GM18951 (cell line): ENCODE data around the gene SGK1.

Source experiments
- POLR2A ChIP-seq: IDR thresholded peaks from 4 replicates; pipeline ENCODE4 v1.6.1; 2011; ENCODE audit warnings: mild to moderate bottlenecking; ENCODE audit not compliant: insufficient read length, insufficient read depth; ENCODE audit errors: extremely low read depth
- in situ Hi-C: fragments of 300-500 bp; cut with MboI; formaldehyde crosslinking; loops from one replicate; pipeline ENCODE4 v1.12.0; 2022; ENCODE audit warnings: low sequenced_read_pairs, mixed read lengths, inconsistent platforms; ENCODE audit not compliant: unreplicated experiment

Gene SGK1

GRCh38 chr6:134186355-134186754 lies 131.6 kb downstream of the SGK1 start:
- in situ Hi-C loops: loop anchor here (10.0 kb wide), 1 partner anchor 48 kb away; no protein-coding TSS in a partner anchor
- no peak for TF ChIP-seq POLR2A

GRCh38 chr6:134185277-134185676 lies 132.6 kb downstream of the SGK1 start:
- in situ Hi-C loops: loop anchor here (10.0 kb wide), 1 partner anchor 50 kb away; no protein-coding TSS in a partner anchor
- TF ChIP-seq POLR2A: no peak

- TF ChIP-seq POLR2A: no peak
- in situ Hi-C loops: loop anchor here (5.0 to 10.0 kb wide), 2 partner anchors 51 to 463 kb away; no protein-coding TSS in a partner anchor
These were observed 134.1 kb downstream of the SGK1 start for GRCh38 chr6:134183844-134184243.

GRCh38 chr6:134182528-134182927 lies 135.4 kb downstream of the SGK1 start:
- in situ Hi-C loops: loop anchor here (5.0 to 10.0 kb wide), 2 partner anchors 52 to 465 kb away; no protein-coding TSS in a partner anchor
- TF ChIP-seq POLR2A: no peak

- in situ Hi-C loops: loop anchor here (5.0 to 10.0 kb wide), 2 partner anchors 53 to 466 kb away; no protein-coding TSS in a partner anchor
These were observed 136.2 kb downstream of the SGK1 start for GRCh38 chr6:134181726-134182125.

GRCh38 chr6:134181251-134181650 lies 136.7 kb downstream of the SGK1 start:
- in situ Hi-C loops: loop anchor here (5.0 to 10.0 kb wide), 2 partner anchors 54 to 466 kb away; no protein-coding TSS in a partner anchor

GRCh38 chr6:134180540-134180939 lies 137.4 kb downstream of the SGK1 start:
- in situ Hi-C loops: loop anchor here (5.0 to 10.0 kb wide), 2 partner anchors 54 to 467 kb away; no protein-coding TSS in a partner anchor

GRCh38 chr6:134178161-134179044 lies 139.5 kb downstream of the SGK1 start:
- TF ChIP-seq POLR2A: no peak
- in situ Hi-C loops: no loop called here

GRCh38 chr6:134177753-134178160 lies 140.2 kb downstream of the SGK1 start:
- in situ Hi-C loops: no loop called here
- no peak for TF ChIP-seq POLR2A

GRCh38 chr6:134177236-134177635 lies 140.7 kb downstream of the SGK1 start:
- in situ Hi-C loops: no loop called here
- TF ChIP-seq POLR2A: no peak

GRCh38 chr6:134176264-134176975 lies 141.5 kb downstream of the SGK1 start:
- no peak for TF ChIP-seq POLR2A
- in situ Hi-C loops: no loop called here

GRCh38 chr6:134175532-134176263 lies 142.2 kb downstream of the SGK1 start:
- no peak for TF ChIP-seq POLR2A
- in situ Hi-C loops: no loop called here

- in situ Hi-C loops: loop anchor here (25.0 kb wide), 2 partner anchors 712 to 1262 kb away; no protein-coding TSS in a partner anchor
- TF ChIP-seq POLR2A: peak; percentile 99
These were observed 143.0 kb downstream of the SGK1 start for GRCh38 chr6:134174672-134175531.
